ENCODE data around the gene PRRX2. TPM values are rescaled to one million over a fixed set of nuclear protein-coding genes. Genes with fewer than 3 reads are reported as not detected.
A peak's percentile ranks its signal among the peaks of the same experiment; 100 is the strongest.

PRRX2 gene
- total RNA-seq, 2 donors from 2014 or later = 3.3 to 6.1 TPM

- ATAC-seq (replicated peaks in 1 of 2) (no peak), DNase-seq (no peak)
- H3K9me3 Mint-ChIP-seq = no peaks in the 10 kb centered on the region
- H3K36me3 Mint-ChIP-seq (ENCODE audit: insufficient read depth in 2 of 2) = no peaks in the 10 kb centered on the region
- no peak overlapping the region for H3K27ac Mint-ChIP-seq
- no peak overlapping the region for H3K4me3 Mint-ChIP-seq
- H3K4me1 Mint-ChIP-seq (ENCODE audit: low read depth) = no peaks in the 10 kb centered on the region
- H3K27me3 Mint-ChIP-seq (ENCODE audit: low read depth) = peaks cover 10% of the 10 kb centered on the region
These were observed 14.1 kb downstream of the PRRX2 start for GRCh38 chr9:129679537-129679936.

- peaks cover 10% of the 10 kb centered on the region for H3K27me3 Mint-ChIP-seq (ENCODE audit: low read depth)
- H3K36me3 Mint-ChIP-seq (ENCODE audit: insufficient read depth in 2 of 2) = no peaks in the 10 kb centered on the region
- no peaks in the 10 kb centered on the region for H3K4me1 Mint-ChIP-seq (ENCODE audit: low read depth)
- H3K4me3 Mint-ChIP-seq = no peak overlapping the region
- H3K27ac Mint-ChIP-seq = no peak overlapping the region
- no peak for ATAC-seq (replicated peaks in 1 of 2)
- no peak for DNase-seq
- no peaks in the 10 kb centered on the region for H3K9me3 Mint-ChIP-seq
These were observed 16.5 kb downstream of the PRRX2 start for GRCh38 chr9:129681924-129682323.

GRCh38 chr9:129682381-129682780 lies 16.9 kb downstream of the PRRX2 start:
- H3K4me1 Mint-ChIP-seq (ENCODE audit: low read depth) = no peaks in the 10 kb centered on the region
- H3K4me3 Mint-ChIP-seq = no peak overlapping the region
- no peak for DNase-seq
- H3K27ac Mint-ChIP-seq = no peak overlapping the region
- ATAC-seq (replicated peaks in 1 of 2) = no peak
- no peaks in the 10 kb centered on the region for H3K36me3 Mint-ChIP-seq (ENCODE audit: insufficient read depth in 2 of 2)
- no peaks in the 10 kb centered on the region for H3K9me3 Mint-ChIP-seq
- peaks cover 10% of the 10 kb centered on the region for H3K27me3 Mint-ChIP-seq (ENCODE audit: low read depth)

GRCh38 chr9:129685220-129685932 lies 19.9 kb downstream of the PRRX2 start:
- Mint-ChIP-seq H3K27ac (no peak overlapping the region), H3K4me3 (no peak overlapping the region), H3K9me3 (no peaks in the 10 kb centered on the region), H3K4me1 (ENCODE audit: low read depth) (no peaks in the 10 kb centered on the region), H3K27me3 (ENCODE audit: low read depth) (no peaks in the 10 kb centered on the region), H3K36me3 (ENCODE audit: insufficient read depth in 2 of 2) (no peaks in the 10 kb centered on the region)
- DNase-seq (no peak), ATAC-seq (replicated peaks in 1 of 2) (no peak)

- no peaks in the 10 kb centered on the region for H3K27me3 Mint-ChIP-seq (ENCODE audit: low read depth)
These were observed 20.4 kb downstream of the PRRX2 start for GRCh38 chr9:129685933-129686259.

GRCh38 chr9:129686736-129687135 lies 21.3 kb downstream of the PRRX2 start:
- no peaks in the 10 kb centered on the region for H3K4me1 Mint-ChIP-seq (ENCODE audit: low read depth)
- H3K27me3 Mint-ChIP-seq (ENCODE audit: low read depth) = no peaks in the 10 kb centered on the region
- no peak overlapping the region for H3K27ac Mint-ChIP-seq
- H3K9me3 Mint-ChIP-seq = no peaks in the 10 kb centered on the region
- no peak for ATAC-seq (replicated peaks in 1 of 2)
- no peaks in the 10 kb centered on the region for H3K36me3 Mint-ChIP-seq (ENCODE audit: insufficient read depth in 2 of 2)
- DNase-seq = no peak
- no peak overlapping the region for H3K4me3 Mint-ChIP-seq

More at GRCh38 chr9:129685933-129686259, 20.4 kb downstream of the PRRX2 start:
- Mint-ChIP-seq H3K9me3 (no peaks in the 10 kb centered on the region), H3K4me3 (no peak overlapping the region), H3K27ac (no peak overlapping the region), H3K4me1 (ENCODE audit: low read depth) (no peaks in the 10 kb centered on the region), H3K36me3 (ENCODE audit: insufficient read depth in 2 of 2) (no peaks in the 10 kb centered on the region)
- no peak for ATAC-seq (replicated peaks in 1 of 2)
- DNase-seq = no peak

GRCh38 chr9:129687391-129687790 lies 21.9 kb downstream of the PRRX2 start:
- Mint-ChIP-seq H3K27me3 (ENCODE audit: low read depth) (no peaks in the 10 kb centered on the region), H3K36me3 (ENCODE audit: insufficient read depth in 2 of 2) (no peaks in the 10 kb centered on the region), H3K4me3 (no peak overlapping the region), H3K4me1 (ENCODE audit: low read depth) (no peaks in the 10 kb centered on the region), H3K27ac (no peak overlapping the region), H3K9me3 (no peaks in the 10 kb centered on the region)
- DNase-seq = no peak
- no peak for ATAC-seq (replicated peaks in 1 of 2)

GRCh38 chr9:129688285-129689043 lies 23.0 kb downstream of the PRRX2 start:
- no peaks in the 10 kb centered on the region for H3K36me3 Mint-ChIP-seq (ENCODE audit: insufficient read depth in 2 of 2)
- no peaks in the 10 kb centered on the region for H3K27me3 Mint-ChIP-seq (ENCODE audit: low read depth)
- H3K27ac Mint-ChIP-seq = no peak overlapping the region
- ATAC-seq (replicated peaks in 1 of 2) = no peak
- DNase-seq = no peak
- H3K9me3 Mint-ChIP-seq = no peaks in the 10 kb centered on the region
- no peaks in the 10 kb centered on the region for H3K4me1 Mint-ChIP-seq (ENCODE audit: low read depth)
- no peak overlapping the region for H3K4me3 Mint-ChIP-seq

- Mint-ChIP-seq H3K27me3 (ENCODE audit: low read depth) (peaks cover 27% of the 10 kb centered on the region), H3K4me3 (no peak overlapping the region), H3K27ac (no peak overlapping the region), H3K4me1 (ENCODE audit: low read depth) (peaks cover 5% of the 10 kb centered on the region), H3K36me3 (ENCODE audit: insufficient read depth in 2 of 2) (no peaks in the 10 kb centered on the region), H3K9me3 (no peaks in the 10 kb centered on the region)
- DNase-seq = no peak
- no peak for ATAC-seq (replicated peaks in 1 of 2)
These were observed 27.1 kb downstream of the PRRX2 start for GRCh38 chr9:129692534-129692933.

GRCh38 chr9:129693741-129694140 lies 28.3 kb downstream of the PRRX2 start:
- Mint-ChIP-seq H3K36me3 (ENCODE audit: insufficient read depth in 2 of 2) (no peaks in the 10 kb centered on the region), H3K27me3 (ENCODE audit: low read depth) (peaks cover 27% of the 10 kb centered on the region), H3K9me3 (no peaks in the 10 kb centered on the region), H3K4me1 (ENCODE audit: low read depth) (peaks cover 5% of the 10 kb centered on the region), H3K4me3 (no peak overlapping the region), H3K27ac (no peak overlapping the region)
- DNase-seq (no peak), ATAC-seq (replicated peaks in 1 of 2) (no peak)

GRCh38 chr9:129694243-129694646 lies 28.8 kb downstream of the PRRX2 start:
- Mint-ChIP-seq H3K27me3 (ENCODE audit: low read depth) (peaks cover 27% of the 10 kb centered on the region), H3K9me3 (no peaks in the 10 kb centered on the region), H3K4me3 (no peak overlapping the region), H3K27ac (no peak overlapping the region), H3K4me1 (ENCODE audit: low read depth) (peaks cover 5% of the 10 kb centered on the region), H3K36me3 (ENCODE audit: insufficient read depth in 2 of 2) (no peaks in the 10 kb centered on the region)
- DNase-seq (no peak), ATAC-seq (replicated peaks in 1 of 2) (no peak)

- H3K36me3 Mint-ChIP-seq (ENCODE audit: insufficient read depth in 2 of 2) = no peaks in the 10 kb centered on the region
- peaks cover 32% of the 10 kb centered on the region for H3K27me3 Mint-ChIP-seq (ENCODE audit: low read depth)
- peak overlapping the region in 1 of 2 donors; percentile 43 for H3K4me3 Mint-ChIP-seq
- ATAC-seq (replicated peaks in 1 of 2) (no peak), DNase-seq (no peak)
- no peaks in the 10 kb centered on the region for H3K9me3 Mint-ChIP-seq
- H3K4me1 Mint-ChIP-seq (ENCODE audit: low read depth) = peaks cover 5% of the 10 kb centered on the region
- H3K27ac Mint-ChIP-seq = no peak overlapping the region
These were observed 30.4 kb downstream of the PRRX2 start for GRCh38 chr9:129695870-129696269.

GRCh38 chr9:129696944-129697655 lies 31.7 kb downstream of the PRRX2 start:
- Mint-ChIP-seq H3K9me3 (no peaks in the 10 kb centered on the region), H3K27me3 (ENCODE audit: low read depth) (peaks cover 34% of the 10 kb centered on the region), H3K4me3 (peak overlapping the region; percentile 90), H3K27ac (peak overlapping the region; percentile 70), H3K36me3 (ENCODE audit: insufficient read depth in 2 of 2) (no peaks in the 10 kb centered on the region), H3K4me1 (ENCODE audit: low read depth) (peaks cover 5% of the 10 kb centered on the region)
- peak; percentile 77 to 82 for ATAC-seq (replicated peaks in 1 of 2)
- DNase-seq = peak; percentile 40 to 41
